ENCODE results near the gene MYL7.
"Not testable (repeated sequence)": the region's sequence is repeated elsewhere in the genome, so short reads cannot be mapped to it uniquely, and the experiment has no call there.

Gene MYL7

GRCh38 chr7:44172352-44172751 lies 31.2 kb upstream of the MYL7 start:
- H3K4me3 ChIP-seq (replicated peaks; ENCODE audit: low read depth, low read length), result no peak overlapping the region
- no peak for TF ChIP-seq CTCF (IDR thresholded peaks at IDR 0.05; ENCODE audit: low read depth, low read length, missing control alignments)

GRCh38 chr7:44171901-44172300 lies 30.8 kb upstream of the MYL7 start:
- not testable (repeated sequence) for DNase-seq (ENCODE audit: extremely low read depth, low read depth); H3K4me3 ChIP-seq (replicated peaks; ENCODE audit: low read depth, low read length)

More at GRCh38 chr7:44172352-44172751, 31.2 kb upstream of the MYL7 start:
- DNase-seq (ENCODE audit: extremely low read depth, low read depth), result no peak

- DNase-seq (ENCODE audit: extremely low read depth, low read depth), result no peak
- no peak overlapping the region for H3K4me3 ChIP-seq (replicated peaks; ENCODE audit: low read depth, low read length)
- no peak for TF ChIP-seq CTCF (IDR thresholded peaks at IDR 0.05; ENCODE audit: low read depth, low read length, missing control alignments)
Measured at GRCh38 chr7:44167920-44168319, 26.8 kb upstream of the MYL7 start.

- H3K4me3 ChIP-seq (replicated peaks; ENCODE audit: low read depth, low read length), result no peak overlapping the region
- TF ChIP-seq CTCF (IDR thresholded peaks at IDR 0.05; ENCODE audit: low read depth, low read length, missing control alignments), result no peak
- DNase-seq (ENCODE audit: extremely low read depth, low read depth), result peak; percentile 78
Measured at GRCh38 chr7:44163591-44163990, 22.5 kb upstream of the MYL7 start.

GRCh38 chr7:44162785-44163395 lies 21.8 kb upstream of the MYL7 start:
- H3K4me3 ChIP-seq (replicated peaks; ENCODE audit: low read depth, low read length), result no peak overlapping the region
- no peak for DNase-seq (ENCODE audit: extremely low read depth, low read depth)
- no peak for TF ChIP-seq CTCF (IDR thresholded peaks at IDR 0.05; ENCODE audit: low read depth, low read length, missing control alignments)

- no peak for TF ChIP-seq CTCF (IDR thresholded peaks at IDR 0.05; ENCODE audit: low read depth, low read length, missing control alignments)
- no peak overlapping the region for H3K4me3 ChIP-seq (replicated peaks; ENCODE audit: low read depth, low read length)
- DNase-seq (ENCODE audit: extremely low read depth, low read depth), result no peak
Measured at GRCh38 chr7:44162179-44162578, 21.0 kb upstream of the MYL7 start.

- no peak for DNase-seq (ENCODE audit: extremely low read depth, low read depth)
- no peak overlapping the region for H3K4me3 ChIP-seq (replicated peaks; ENCODE audit: low read depth, low read length)
- no peak for TF ChIP-seq CTCF (IDR thresholded peaks at IDR 0.05; ENCODE audit: low read depth, low read length, missing control alignments)
Measured at GRCh38 chr7:44161371-44161770, 20.2 kb upstream of the MYL7 start.
